Hippocampal formation (tissue), 2 donors: ENCODE measurements around the gene ZNF28.
A peak's percentile ranks its signal among the peaks of the same experiment; 100 is the strongest.
"Not testable (repeated sequence)": the region's sequence is repeated elsewhere in the genome, so short reads cannot be mapped to it uniquely, and the experiment has no call there.

ENCODE experiments used
- DNase-seq, 2 donors: peaks; one replicate each; lab custom pipeline; 2025; lab: John Stamatoyannopoulos, UW

The ZNF28 gene

GRCh38 chr19:52778811-52779210, 42.6 kb downstream of the ZNF28 start:
- no peak for DNase-seq

DNA sequence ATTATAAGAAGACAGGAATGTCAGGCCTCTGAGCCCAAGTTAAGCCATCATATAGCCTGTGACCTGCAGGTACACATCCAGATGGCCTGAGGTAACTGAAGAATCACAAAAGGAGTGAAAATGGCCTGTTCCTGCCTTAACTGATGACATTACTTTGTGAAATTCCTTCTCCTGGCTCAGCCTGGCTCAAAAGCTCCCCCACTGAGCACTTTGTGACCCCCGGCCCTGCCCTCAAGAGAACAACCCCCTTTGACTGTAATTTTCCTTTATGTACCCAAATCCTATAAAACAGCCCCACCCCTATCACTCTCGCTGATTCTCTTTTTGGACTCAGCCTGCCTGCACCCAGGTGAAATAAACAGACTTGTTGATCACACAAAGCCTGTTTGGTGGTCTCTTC, 65.0 kb downstream of the ZNF28 start:
- not testable (repeated sequence) for DNase-seq

DNA sequence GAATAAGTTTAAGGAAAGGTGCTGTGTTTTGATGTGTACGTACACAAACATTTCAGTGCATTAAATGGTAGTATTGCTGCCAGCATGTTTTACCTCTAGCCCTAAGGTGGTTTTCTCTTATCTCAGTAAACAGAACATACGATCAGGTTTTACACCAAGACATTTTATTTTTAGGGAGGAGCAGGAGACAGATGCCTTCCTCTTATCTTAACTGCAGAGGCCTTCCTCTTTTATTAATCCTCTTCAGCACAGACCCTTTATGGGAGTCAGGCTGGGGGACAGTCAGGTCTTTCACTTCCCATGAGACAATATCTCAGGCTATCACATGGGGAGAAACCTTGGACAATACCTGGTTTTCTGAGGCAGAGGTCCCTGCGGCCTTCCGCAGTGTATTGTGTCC, 71.7 kb downstream of the ZNF28 start:
- no peak for DNase-seq

DNA sequence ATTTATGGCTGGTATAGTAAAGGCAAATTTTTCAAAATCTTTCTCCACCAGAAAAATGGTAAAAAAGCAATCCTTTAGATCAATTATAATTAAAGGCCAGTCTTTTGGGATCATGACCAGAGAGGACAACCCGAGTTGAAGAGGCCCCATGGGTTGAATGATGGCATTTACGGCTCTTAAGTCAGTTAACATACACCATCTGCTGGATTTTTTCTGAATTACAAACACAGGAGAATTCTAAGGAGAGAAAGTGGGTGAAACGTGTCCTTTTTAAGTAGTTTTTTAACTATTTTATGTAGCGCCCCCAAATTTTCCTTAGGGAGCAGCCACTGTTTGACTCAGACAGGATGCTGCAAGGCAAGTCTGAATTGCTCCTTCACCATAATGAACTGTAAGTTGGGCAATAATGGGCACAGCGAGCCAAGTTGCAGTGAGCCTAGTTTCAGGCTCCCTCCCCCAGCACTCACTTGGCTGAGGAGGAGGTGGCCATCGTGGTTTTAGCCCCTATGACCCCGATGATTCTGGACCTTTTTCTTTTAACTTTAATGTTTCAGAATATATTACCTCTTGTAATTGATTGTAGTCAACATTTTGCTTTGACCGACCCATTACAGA, 73.0 kb downstream of the ZNF28 start:
- peak in 1 of 2 donors; percentile 61 for DNase-seq
